Nephron (organoid): Measurements from ENCODE around the gene SYNDIG1.

Experiments used
- H3K27ac Mint-ChIP-seq, 3 experiments: 2 replicates each; pipeline ENCODE4 v1.8.0; 2020; ENCODE audit warnings: mixed read lengths in 3 of 3, mild to moderate bottlenecking in 2 of 3, moderate library complexity in 1 of 3
- H3K27me3 Mint-ChIP-seq: 2 replicates; pipeline ENCODE4 v1.8.0; 2021; ENCODE audit warnings: low read depth, mild to moderate bottlenecking, moderate library complexity, mixed read lengths
- H3K36me3 Mint-ChIP-seq: 2 replicates; pipeline ENCODE4 v1.8.0; 2020; ENCODE audit warnings: low read depth, mixed read lengths
- H3K4me1 Mint-ChIP-seq: 2 replicates; pipeline ENCODE4 v1.8.0; 2020; ENCODE audit warnings: mixed read lengths
- H3K4me3 Mint-ChIP-seq, 3 experiments: 2 replicates each; pipeline ENCODE4 v1.8.0; 2020; ENCODE audit warnings: mild to moderate bottlenecking in 3 of 3, mixed read lengths in 3 of 3, moderate library complexity in 2 of 3
- H3K9me3 Mint-ChIP-seq: 2 replicates; pipeline ENCODE4 v1.8.0; 2020; ENCODE audit warnings: mixed read lengths
- CTCF ChIP-seq, 3 experiments: fragments of 200-600 bp; sonication (generic); IDR thresholded peaks; one replicate each; pipeline ENCODE4 v1.5.0; 2021; ENCODE audit warnings: antibody characterized with exemption in 3 of 3; ENCODE audit not compliant: unreplicated experiment in 3 of 3

Gene SYNDIG1

DNA sequence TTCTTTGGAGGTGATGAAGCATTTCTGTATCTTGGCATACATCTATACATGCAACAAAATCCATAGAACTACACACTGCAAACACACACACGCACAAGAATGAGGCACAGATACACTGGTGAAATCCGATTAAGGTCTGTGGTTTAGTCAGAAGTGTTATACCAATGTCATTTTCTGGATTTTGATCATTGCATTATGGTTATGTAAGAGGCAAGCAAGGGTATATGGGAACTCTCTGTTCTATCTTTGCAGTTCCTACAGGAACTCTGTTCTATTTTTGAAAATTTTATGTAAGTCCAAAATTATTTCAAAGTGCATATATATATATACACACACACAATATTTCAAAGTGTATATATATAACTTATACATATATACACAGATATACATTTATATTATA lies 101.7 kb downstream of the SYNDIG1 start:
- H3K4me3 Mint-ChIP-seq = no peak overlapping the region
- H3K4me1 Mint-ChIP-seq = no peaks in the 10 kb centered on the region
- H3K27ac Mint-ChIP-seq = no peak overlapping the region
- H3K27me3 Mint-ChIP-seq = peaks cover 3% of the 10 kb centered on the region
- no peaks in the 10 kb centered on the region for H3K36me3 Mint-ChIP-seq
- no peak for TF ChIP-seq CTCF (IDR thresholded peaks at IDR 0.05; ENCODE audit: unreplicated experiment in 3 of 3)
- no peaks in the 10 kb centered on the region for H3K9me3 Mint-ChIP-seq

DNA sequence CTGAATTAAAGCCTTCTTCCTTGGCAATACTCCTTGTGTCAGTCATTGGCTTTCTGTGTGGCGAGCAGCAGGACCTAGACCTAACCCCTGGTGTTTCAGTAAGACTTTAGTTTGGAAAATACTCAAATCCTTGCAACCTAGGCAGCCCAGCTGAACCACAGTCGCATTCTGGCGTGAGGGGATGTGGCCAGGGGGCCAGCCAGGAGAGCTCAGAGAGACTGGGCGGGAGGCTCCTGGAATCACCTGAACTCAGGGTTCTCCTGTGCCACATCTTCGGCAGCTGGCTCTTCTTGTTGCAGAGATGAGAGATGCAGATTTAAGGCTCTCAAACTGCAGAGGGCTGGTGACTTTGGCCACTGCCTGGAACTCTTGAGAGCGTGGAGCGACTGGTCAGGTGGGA lies 102.7 kb downstream of the SYNDIG1 start:
- no peak overlapping the region for H3K4me3 Mint-ChIP-seq
- TF ChIP-seq CTCF (IDR thresholded peaks at IDR 0.05; ENCODE audit: unreplicated experiment in 3 of 3) = no peak
- H3K36me3 Mint-ChIP-seq = no peaks in the 10 kb centered on the region
- H3K27ac Mint-ChIP-seq = no peak overlapping the region
- H3K4me1 Mint-ChIP-seq = no peaks in the 10 kb centered on the region
- H3K27me3 Mint-ChIP-seq = peaks cover 3% of the 10 kb centered on the region
- H3K9me3 Mint-ChIP-seq = no peaks in the 10 kb centered on the region

DNA sequence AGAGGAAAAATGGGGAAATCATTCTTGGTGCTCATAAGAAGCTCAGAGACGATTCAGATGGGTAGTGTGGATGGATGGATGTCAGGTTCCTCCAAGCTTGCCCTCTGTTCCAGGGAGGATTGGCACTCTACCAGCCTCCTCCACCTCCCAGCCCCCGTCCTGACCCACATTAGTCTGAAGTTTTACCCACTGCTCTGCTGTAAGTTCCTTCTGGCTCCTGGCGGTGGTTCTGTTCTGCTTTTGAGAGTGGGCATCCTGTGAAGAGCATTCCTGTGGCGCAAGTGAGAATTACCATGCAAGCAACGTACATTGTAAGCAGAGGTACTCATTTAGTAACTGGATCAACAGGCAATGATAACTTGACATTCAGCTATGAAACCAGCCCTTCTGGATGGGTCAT lies 103.4 kb downstream of the SYNDIG1 start:
- no peaks in the 10 kb centered on the region for H3K4me1 Mint-ChIP-seq
- H3K36me3 Mint-ChIP-seq = no peaks in the 10 kb centered on the region
- H3K9me3 Mint-ChIP-seq = no peaks in the 10 kb centered on the region
- H3K27ac Mint-ChIP-seq = no peak overlapping the region
- peaks cover 3% of the 10 kb centered on the region for H3K27me3 Mint-ChIP-seq
- no peak for TF ChIP-seq CTCF (IDR thresholded peaks at IDR 0.05; ENCODE audit: unreplicated experiment in 3 of 3)
- no peak overlapping the region for H3K4me3 Mint-ChIP-seq

DNA sequence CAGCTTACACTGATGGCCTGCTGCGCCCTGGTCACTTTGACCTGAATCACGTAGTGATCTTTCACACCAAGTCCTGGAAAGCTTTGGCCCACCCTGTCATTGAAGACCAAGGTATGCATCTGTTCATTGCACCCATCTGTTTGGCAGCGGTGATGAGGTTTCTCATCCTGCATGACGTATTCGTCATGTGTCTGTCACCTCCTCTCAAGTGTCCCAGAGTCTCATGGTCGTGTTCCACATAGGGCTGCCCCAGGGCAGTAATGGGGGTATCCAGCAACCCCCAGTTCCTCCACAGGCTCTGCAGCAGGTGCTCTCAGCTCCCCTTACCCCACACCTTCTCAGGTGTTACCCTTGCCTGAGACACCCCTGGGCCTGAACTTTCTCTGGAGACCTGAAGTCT lies 104.1 kb downstream of the SYNDIG1 start:
- Mint-ChIP-seq H3K27ac (no peak overlapping the region), H3K27me3 (peaks cover 3% of the 10 kb centered on the region), H3K4me3 (no peak overlapping the region), H3K4me1 (no peaks in the 10 kb centered on the region), H3K9me3 (no peaks in the 10 kb centered on the region), H3K36me3 (no peaks in the 10 kb centered on the region)
- no peak for TF ChIP-seq CTCF (IDR thresholded peaks at IDR 0.05; ENCODE audit: unreplicated experiment in 3 of 3)

GRCh38 chr20:24574307-24574706 lies 104.9 kb downstream of the SYNDIG1 start:
- TF ChIP-seq CTCF (IDR thresholded peaks at IDR 0.05; ENCODE audit: unreplicated experiment in 3 of 3) = no peak
- no peaks in the 10 kb centered on the region for H3K36me3 Mint-ChIP-seq
- no peak overlapping the region for H3K27ac Mint-ChIP-seq
- no peaks in the 10 kb centered on the region for H3K9me3 Mint-ChIP-seq
- H3K27me3 Mint-ChIP-seq = peaks cover 5% of the 10 kb centered on the region
- H3K4me3 Mint-ChIP-seq = no peak overlapping the region
- H3K4me1 Mint-ChIP-seq = no peaks in the 10 kb centered on the region

GRCh38 chr20:24574797-24575196 lies 105.4 kb downstream of the SYNDIG1 start:
- no peak for TF ChIP-seq CTCF (IDR thresholded peaks at IDR 0.05; ENCODE audit: unreplicated experiment in 3 of 3)
- Mint-ChIP-seq H3K27ac (no peak overlapping the region), H3K4me1 (peaks cover under 1% of the 10 kb centered on the region), H3K36me3 (no peaks in the 10 kb centered on the region), H3K27me3 (peaks cover 8% of the 10 kb centered on the region), H3K9me3 (no peaks in the 10 kb centered on the region), H3K4me3 (no peak overlapping the region)
